Loucy (cell line): Measurements from ENCODE around the gene DHRS12.

Experiments used
- CTCF ChIP-seq: fragments of 200-600 bp; sonication (generic); conservative IDR thresholded peaks from 2 replicates; pipeline ENCODE4 v1.5.1; 2014; ENCODE audit warnings: mild to moderate bottlenecking, antibody characterized with exemption, low read length
- EZH2phosphoT487 ChIP-seq: fragments of 200-600 bp; IDR thresholded peaks from 2 replicates; pipeline ENCODE4 v1.6.1; 2018; ENCODE audit warnings: antibody characterized with exemption, mild to moderate bottlenecking, moderate library complexity, borderline replicate concordance

- TF ChIP-seq CTCF, result peak; percentile 14; the same call in 1 of the 2 replicates
- no peak for TF ChIP-seq EZH2phosphoT487
Observed at GRCh38 chr13:51803422-51804294, at the start of gene DHRS12.
